Amniotic stem cell (primary cell): ENCODE results near the gene RIT1.

Experiments
- DNase-seq: peaks from one replicate; lab custom pipeline; 2025; lab: John Stamatoyannopoulos, UW

RIT1 gene

DNA sequence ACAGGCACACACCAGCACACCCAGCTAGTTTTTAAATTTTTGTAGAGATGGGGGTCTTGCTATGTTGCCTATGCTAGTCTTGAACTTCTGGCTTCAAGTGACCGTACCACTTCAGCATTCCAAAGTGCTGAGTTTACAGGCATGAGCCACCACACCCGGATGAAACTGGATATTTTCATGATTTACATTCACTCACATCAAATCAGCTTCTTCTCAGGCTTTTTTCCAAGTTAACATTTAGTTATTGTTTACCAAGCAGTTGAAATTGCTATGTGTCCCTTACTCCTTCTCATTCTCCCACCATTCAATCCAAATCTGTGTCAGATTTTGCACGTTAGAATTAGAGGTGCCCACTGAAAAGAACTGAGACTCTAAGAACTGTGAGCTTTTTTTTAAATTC is 18.4 kb downstream of the RIT1 start:
- peak; percentile 41 for DNase-seq

- DNase-seq: no peak
These were observed 20.9 kb downstream of the RIT1 start for GRCh38 chr1:155890251-155890650.

GRCh38 chr1:155889566-155889965 is 21.6 kb downstream of the RIT1 start:
- DNase-seq: no peak

DNA sequence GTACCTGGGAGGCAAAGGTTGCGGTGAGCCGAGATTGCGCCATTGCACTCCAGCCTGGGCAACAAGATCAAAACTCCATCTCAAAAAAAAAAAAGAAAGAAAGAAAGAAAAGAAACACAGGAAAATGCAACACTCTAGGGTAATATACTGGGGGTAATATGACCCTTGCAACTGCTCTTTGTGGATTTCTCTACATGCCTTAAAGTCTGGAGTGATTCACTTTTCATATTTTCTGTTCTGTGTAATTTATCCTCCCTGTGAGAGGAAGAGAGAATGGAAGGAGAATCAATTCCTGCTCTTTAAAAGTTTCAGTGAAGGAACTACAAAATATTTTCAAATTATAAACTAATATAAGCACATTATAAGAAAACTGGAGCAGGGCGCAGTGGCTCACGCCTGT is 22.7 kb downstream of the RIT1 start:
- no peak for DNase-seq

DNA sequence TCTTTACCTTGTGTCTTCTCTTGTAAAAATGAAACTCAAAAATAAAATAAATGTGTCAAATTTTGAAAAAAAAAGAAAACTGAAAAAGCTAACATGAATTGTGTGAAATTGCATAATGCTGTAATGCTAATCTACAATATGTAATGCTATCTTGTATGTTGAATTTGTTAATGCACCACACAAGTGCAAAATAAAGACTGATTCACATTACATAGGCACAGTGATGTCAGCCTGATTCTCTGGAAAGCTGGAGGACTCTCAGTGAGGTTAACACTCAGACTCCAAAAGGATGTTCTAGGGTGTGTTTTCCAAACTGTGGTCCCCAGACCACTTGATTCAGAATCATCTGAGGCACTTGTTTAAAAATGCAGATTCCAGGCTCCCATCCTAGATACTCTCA is 26.2 kb downstream of the RIT1 start:
- no peak for DNase-seq

GRCh38 chr1:155884031-155884960 is 26.9 kb downstream of the RIT1 start:
- no peak for DNase-seq

GRCh38 chr1:155882766-155883165 is 28.4 kb downstream of the RIT1 start:
- no peak for DNase-seq

GRCh38 chr1:155882235-155882634 is 28.9 kb downstream of the RIT1 start:
- DNase-seq: no peak

DNA sequence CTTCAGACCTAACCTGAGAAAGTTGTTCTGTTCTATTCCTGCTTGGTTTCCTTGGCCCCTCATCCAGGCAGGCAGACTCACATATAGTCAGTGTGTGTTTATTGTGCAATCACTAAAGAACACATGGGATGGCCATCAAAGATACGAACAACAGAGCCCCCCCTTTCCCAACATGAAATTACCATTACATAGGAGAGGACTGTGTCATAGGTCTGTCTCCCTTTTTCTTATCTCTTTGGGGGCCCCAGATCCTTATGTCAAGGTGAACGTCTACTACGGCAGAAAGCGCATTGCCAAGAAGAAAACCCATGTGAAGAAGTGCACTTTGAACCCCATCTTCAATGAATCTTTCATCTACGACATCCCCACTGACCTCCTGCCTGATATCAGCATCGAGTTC is 30.2 kb downstream of the RIT1 start:
- DNase-seq: no peak

- no peak for DNase-seq
These were observed 30.9 kb downstream of the RIT1 start for GRCh38 chr1:155880251-155880650.

GRCh38 chr1:155877945-155878344 is 33.2 kb downstream of the RIT1 start:
- no peak for DNase-seq

DNA sequence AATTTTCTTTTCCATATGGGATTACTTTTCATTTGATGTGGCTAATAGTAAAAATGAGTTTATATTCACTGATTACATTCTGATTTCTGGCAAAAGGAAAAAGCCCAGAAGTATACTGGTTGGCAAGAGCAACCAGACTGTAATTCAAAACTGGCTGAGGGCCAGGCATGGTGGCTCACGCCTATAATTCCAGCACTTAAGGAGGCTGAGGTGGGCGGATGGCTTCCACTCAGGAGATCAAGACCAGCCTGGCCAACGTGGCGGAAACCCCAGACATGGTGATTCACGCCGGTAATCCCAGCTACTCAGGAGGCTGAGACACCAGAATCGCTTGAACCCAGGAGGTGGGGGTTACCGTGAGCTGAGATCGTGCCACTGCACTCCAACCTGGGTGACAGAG is 37.3 kb downstream of the RIT1 start:
- no peak for DNase-seq

GRCh38 chr1:155872527-155872926 is 38.6 kb downstream of the RIT1 start:
- DNase-seq: no peak

- no peak for DNase-seq
These were observed 39.8 kb downstream of the RIT1 start for GRCh38 chr1:155871390-155871789.

- DNase-seq: no peak
These were observed 43.4 kb downstream of the RIT1 start for GRCh38 chr1:155867766-155868165.

DNA sequence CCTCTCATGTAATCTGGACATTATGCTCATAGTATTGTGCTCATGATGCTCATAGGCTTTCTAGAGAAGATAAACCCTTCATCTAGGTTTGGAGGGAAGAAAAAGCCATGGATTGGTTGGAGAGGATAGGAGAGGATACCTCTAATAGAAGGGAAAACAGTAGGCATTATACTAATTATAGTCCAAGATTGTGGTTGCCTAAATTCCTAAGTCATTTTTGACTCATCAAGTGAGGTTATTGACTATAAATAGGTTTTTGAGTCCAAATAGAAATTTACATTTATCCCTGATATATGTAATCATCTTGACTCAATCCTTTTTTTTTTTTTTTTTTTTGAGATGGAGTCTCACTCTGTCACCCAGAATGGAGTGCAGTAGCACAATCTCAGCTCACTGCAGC is 46.8 kb downstream of the RIT1 start:
- no peak for DNase-seq

GRCh38 chr1:155861896-155862295 is 49.3 kb downstream of the RIT1 start:
- DNase-seq: no peak

DNA sequence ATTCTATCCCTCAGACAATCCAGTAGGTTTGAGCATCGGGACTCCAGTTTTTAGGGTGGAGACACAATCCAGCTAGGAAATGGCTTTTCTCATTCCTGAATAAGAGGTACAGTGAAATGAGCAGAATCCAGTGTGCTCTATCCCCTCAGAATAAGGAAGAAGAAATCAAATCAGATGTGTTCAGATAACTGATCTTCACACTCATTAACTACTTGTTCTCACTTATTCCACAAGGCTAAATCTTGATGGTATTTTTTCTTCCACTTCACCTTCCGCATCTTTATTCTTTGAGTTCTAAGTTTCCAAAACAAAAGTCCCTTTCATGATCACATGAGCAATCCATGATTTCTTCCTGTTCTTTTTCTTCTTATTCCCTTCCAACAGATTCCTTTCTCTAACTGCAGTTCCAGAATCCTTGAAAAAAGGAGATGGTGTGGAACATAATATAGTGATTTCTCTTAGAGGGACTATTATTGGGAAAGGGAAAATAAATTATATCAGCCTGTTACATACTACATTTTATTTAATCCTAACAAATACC is 50.1 kb downstream of the RIT1 start:
- DNase-seq: no peak

- DNase-seq: peak; percentile 64
These were observed 51.0 kb downstream of the RIT1 start for GRCh38 chr1:155859881-155860871.

GRCh38 chr1:155859234-155859829 is 51.8 kb downstream of the RIT1 start, which contains the start of gene SYT11:
Gene SYT11, plus strand, starts transcription at chr1:155859567. Its CDS starts 195 bp downstream, at chr1:155859762.
- peak; percentile 90 for DNase-seq

GRCh38 chr1:155858800-155859233 is 52.3 kb downstream of the RIT1 start:
- peak; percentile 31 for DNase-seq
